Adrenal gland (tissue), 5 donors: ENCODE data around the gene DMAC2.

ENCODE experiments used
- POLR2A ChIP-seq, 2 donors: fragments of 450-650 bp; IDR thresholded peaks; one replicate each; pipeline ENCODE4 v1.6.1; 2017; ENCODE audit warnings: antibody characterized with exemption in 2 of 2, mild to moderate bottlenecking in 2 of 2, moderate library complexity in 1 of 2
- TF ChIP-seq, protein P1 (sequence below), 6 experiments: fragments of 450-650 bp in 4 of 6; fragments of 200-600 bp in 2 of 6; sonication (generic) in 1 of 6; IDR thresholded peaks; 1 replicate in 5 of 6; 2 replicates in 1 of 6; pipeline versions ENCODE4 v1.5.1 to v1.8.0; 2016 to 2021; ENCODE audit warnings: antibody characterized with exemption in 6 of 6, mild to moderate bottlenecking in 2 of 6, moderate library complexity in 1 of 6
- donor health status: DM: no; HTN: no; CAD: no.

- no peak for TF ChIP-seq POLR2A (IDR thresholded peaks at IDR 0.05)
- TF ChIP-seq, protein P1, sequence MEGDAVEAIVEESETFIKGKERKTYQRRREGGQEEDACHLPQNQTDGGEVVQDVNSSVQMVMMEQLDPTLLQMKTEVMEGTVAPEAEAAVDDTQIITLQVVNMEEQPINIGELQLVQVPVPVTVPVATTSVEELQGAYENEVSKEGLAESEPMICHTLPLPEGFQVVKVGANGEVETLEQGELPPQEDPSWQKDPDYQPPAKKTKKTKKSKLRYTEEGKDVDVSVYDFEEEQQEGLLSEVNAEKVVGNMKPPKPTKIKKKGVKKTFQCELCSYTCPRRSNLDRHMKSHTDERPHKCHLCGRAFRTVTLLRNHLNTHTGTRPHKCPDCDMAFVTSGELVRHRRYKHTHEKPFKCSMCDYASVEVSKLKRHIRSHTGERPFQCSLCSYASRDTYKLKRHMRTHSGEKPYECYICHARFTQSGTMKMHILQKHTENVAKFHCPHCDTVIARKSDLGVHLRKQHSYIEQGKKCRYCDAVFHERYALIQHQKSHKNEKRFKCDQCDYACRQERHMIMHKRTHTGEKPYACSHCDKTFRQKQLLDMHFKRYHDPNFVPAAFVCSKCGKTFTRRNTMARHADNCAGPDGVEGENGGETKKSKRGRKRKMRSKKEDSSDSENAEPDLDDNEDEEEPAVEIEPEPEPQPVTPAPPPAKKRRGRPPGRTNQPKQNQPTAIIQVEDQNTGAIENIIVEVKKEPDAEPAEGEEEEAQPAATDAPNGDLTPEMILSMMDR (IDR thresholded peaks at IDR 0.05), result no peak
Measured at GRCh38 chr19:41399091-41399490, 40.6 kb downstream of the DMAC2 start.
